Body of pancreas (tissue), 4 donors: ENCODE data around the gene SRRM4.

ENCODE experiments used
- CTCF ChIP-seq, 7 experiments: fragments of 450-650 bp in 4 of 7; fragments of 200-600 bp in 3 of 7; sonication (generic) in 3 of 7; IDR thresholded peaks; one replicate each; pipeline ENCODE4 v1.5.1; 2016 to 2019; ENCODE audit warnings: antibody characterized with exemption in 7 of 7
- POLR2A ChIP-seq, 3 donors: fragments of 450-650 bp; IDR thresholded peaks; one replicate each; pipeline ENCODE4 v1.6.1; 2016; ENCODE audit warnings: antibody characterized with exemption in 3 of 3, mild to moderate bottlenecking in 2 of 3

DNA sequence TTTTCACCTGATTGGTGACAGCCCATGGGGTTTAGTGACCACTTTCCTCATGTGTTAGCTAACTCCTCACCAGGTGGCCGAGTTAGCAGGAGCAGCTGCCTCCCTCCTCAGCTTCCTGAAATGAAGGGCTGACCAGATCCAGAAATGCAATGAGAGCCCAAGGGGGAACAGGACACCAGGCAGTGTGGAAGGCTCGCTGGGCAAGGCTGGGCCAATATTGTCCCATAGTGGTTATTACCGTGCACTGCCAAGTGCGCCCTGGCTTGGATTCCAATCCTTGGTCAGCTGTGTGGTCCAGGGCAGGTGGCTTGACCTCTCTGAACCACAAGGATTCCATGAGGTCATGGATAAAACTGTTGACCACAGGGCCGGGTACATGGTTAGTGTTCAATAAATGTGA, 193.7 kb downstream of the SRRM4 start:
- TF ChIP-seq CTCF (IDR thresholded peaks at IDR 0.05): no peak
- TF ChIP-seq POLR2A (IDR thresholded peaks at IDR 0.05): no peak
